HEK293 (cell line): ENCODE results near the gene HOXA3.

Source experiments
- CTCF ChIA-PET: fragments of 350-600 bp; formaldehyde crosslinking; extraction: SDS; loops from one replicate; lab custom pipeline; 2021; ENCODE audit warnings: antibody characterized with exemption; lab: Yijun Ruan, JAX
- POLR2A ChIA-PET: fragments of 300-600 bp; formaldehyde crosslinking; extraction: SDS; loops from one replicate; lab custom pipeline; 2020; ENCODE audit warnings: antibody characterized with exemption, inconsistent platforms; lab: Yijun Ruan, JAX
- H3K27ac ChIP-seq: fragments of 200-500 bp; sonication (Bioruptor generic); 2 replicates; pipeline ENCODE4 v1.5.1; 2014; ENCODE audit warnings: low read depth, low read length, control low read depth, inconsistent platforms; ENCODE audit errors: extremely low read depth
- H3K36me3 ChIP-seq, 2 experiments: fragments of 200-500 bp in 1 of 2; sonication (Bioruptor generic) in 1 of 2; 1 replicate in 1 of 2; 2 replicates in 1 of 2; pipeline ENCODE4 v1.5.1; 2014 to 2017; ENCODE audit warnings: inconsistent platforms in 2 of 2, low read length in 2 of 2; ENCODE audit not compliant: control insufficient read depth in 2 of 2, insufficient read depth in 1 of 2
- H3K4me1 ChIP-seq: fragments of 200-500 bp; sonication (Bioruptor generic); 2 replicates; pipeline ENCODE4 v1.5.1; 2014; ENCODE audit warnings: mild to moderate bottlenecking, low read length, inconsistent platforms; ENCODE audit not compliant: control insufficient read depth, insufficient read depth
- H3K4me3 ChIP-seq: 2 replicates; pipeline ENCODE4 v1.5.1; 2011; ENCODE audit warnings: low read depth, mild to moderate bottlenecking, control low read depth, low read length, moderate library complexity
- H3K9me3 ChIP-seq: fragments of 200-500 bp; sonication (Bioruptor generic); 2 replicates; pipeline ENCODE4 v1.5.1; 2014; ENCODE audit warnings: low read depth, low read length, inconsistent platforms; ENCODE audit not compliant: control insufficient read depth, insufficient read depth
- GFI1B ChIP-seq: fragments of 450-650 bp; formaldehyde crosslinking; IDR thresholded peaks from 2 replicates; pipeline ENCODE4 v1.5.1; 2016; ENCODE audit warnings: missing biosample characterization, missing genetic modification characterization
- KLF1 ChIP-seq: fragments of 450-650 bp; formaldehyde crosslinking; IDR thresholded peaks from 2 replicates; pipeline ENCODE4 v1.5.1; 2016; ENCODE audit warnings: missing biosample characterization, missing genetic modification characterization
- KLF9 ChIP-seq: fragments of 450-650 bp; formaldehyde crosslinking; IDR thresholded peaks from 2 replicates; pipeline ENCODE4 v1.5.1; 2016; ENCODE audit warnings: missing biosample characterization, missing genetic modification characterization, low read depth
- MEIS1 ChIP-seq: sonication (generic); formaldehyde crosslinking; IDR thresholded peaks from 2 replicates; pipeline ENCODE4 v1.8.1; 2022; ENCODE audit warnings: missing genetic modification reagents, mild to moderate bottlenecking, borderline replicate concordance
- RBAK ChIP-seq: fragments of 450-650 bp; formaldehyde crosslinking; IDR thresholded peaks from 2 replicates; pipeline ENCODE4 v1.5.1; 2016; ENCODE audit warnings: missing biosample characterization, missing genetic modification characterization
- YY1 ChIP-seq: fragments of 450-650 bp; formaldehyde crosslinking; IDR thresholded peaks from 2 replicates; pipeline ENCODE4 v1.5.1; 2018; ENCODE audit warnings: missing biosample characterization, missing genetic modification characterization
- ZBTB21 ChIP-seq: fragments of 450-650 bp; formaldehyde crosslinking; IDR thresholded peaks from 2 replicates; pipeline ENCODE4 v1.5.1; 2017; ENCODE audit warnings: missing biosample characterization, missing genetic modification characterization
- ZBTB8A ChIP-seq: fragments of 450-650 bp; formaldehyde crosslinking; IDR thresholded peaks from 2 replicates; pipeline ENCODE4 v1.5.1; 2016; ENCODE audit warnings: missing biosample characterization, missing genetic modification characterization
- ZNF157 ChIP-seq: fragments of 450-650 bp; formaldehyde crosslinking; IDR thresholded peaks from 2 replicates; pipeline ENCODE4 v1.5.1; 2016; ENCODE audit warnings: missing biosample characterization, missing genetic modification characterization
- ZNF202 ChIP-seq: fragments of 450-650 bp; formaldehyde crosslinking; IDR thresholded peaks from 2 replicates; pipeline ENCODE4 v1.5.1; 2016; ENCODE audit warnings: missing biosample characterization, missing genetic modification characterization, borderline replicate concordance
- ZNF214 ChIP-seq: fragments of 450-650 bp; formaldehyde crosslinking; IDR thresholded peaks from 2 replicates; pipeline ENCODE4 v1.5.1; 2017; ENCODE audit warnings: missing biosample characterization, mild to moderate bottlenecking, missing genetic modification characterization, borderline replicate concordance
- ZNF391 ChIP-seq: fragments of 450-650 bp; formaldehyde crosslinking; IDR thresholded peaks from 2 replicates; pipeline ENCODE4 v1.5.1; 2016; ENCODE audit warnings: low read depth, missing biosample characterization, missing genetic modification characterization, borderline replicate concordance
- ZNF394 ChIP-seq: fragments of 450-650 bp; formaldehyde crosslinking; IDR thresholded peaks from 2 replicates; pipeline ENCODE4 v1.5.1; 2016; ENCODE audit warnings: missing biosample characterization, missing genetic modification characterization, mild to moderate bottlenecking, moderate library complexity, borderline replicate concordance
- ZNF501 ChIP-seq: fragments of 450-650 bp; formaldehyde crosslinking; IDR thresholded peaks from 2 replicates; pipeline ENCODE4 v1.5.1; 2016; ENCODE audit warnings: missing biosample characterization, missing genetic modification characterization
- ZNF510 ChIP-seq: fragments of 450-650 bp; formaldehyde crosslinking; IDR thresholded peaks from 2 replicates; pipeline ENCODE4 v1.5.1; 2018; ENCODE audit warnings: mild to moderate bottlenecking, missing genetic modification characterization, missing biosample characterization; ENCODE audit not compliant: insufficient replicate concordance
- ZNF555 ChIP-seq: fragments of 450-650 bp; formaldehyde crosslinking; conservative IDR thresholded peaks from 2 replicates; pipeline ENCODE4 v1.5.1; 2017; ENCODE audit warnings: missing biosample characterization, mild to moderate bottlenecking, missing genetic modification characterization, inconsistent platforms
- ZNF670 ChIP-seq: fragments of 450-650 bp; formaldehyde crosslinking; IDR thresholded peaks from 2 replicates; pipeline ENCODE4 v1.5.1; 2016; ENCODE audit warnings: missing biosample characterization, missing genetic modification characterization, low read depth
- ZNF768 ChIP-seq: fragments of 450-650 bp; formaldehyde crosslinking; IDR thresholded peaks from 2 replicates; pipeline ENCODE4 v1.5.1; 2018; ENCODE audit warnings: missing biosample characterization, mild to moderate bottlenecking, missing genetic modification characterization
- ZNF777 ChIP-seq: fragments of 450-650 bp; formaldehyde crosslinking; IDR thresholded peaks from 2 replicates; pipeline ENCODE4 v1.5.1; 2017; ENCODE audit warnings: missing biosample characterization, missing genetic modification characterization, borderline replicate concordance
- ZNF785 ChIP-seq: fragments of 450-650 bp; formaldehyde crosslinking; IDR thresholded peaks from 2 replicates; pipeline ENCODE4 v1.5.1; 2016; ENCODE audit warnings: missing biosample characterization, missing genetic modification characterization
- ZNF792 ChIP-seq: fragments of 450-650 bp; formaldehyde crosslinking; IDR thresholded peaks from 2 replicates; pipeline ENCODE4 v1.5.1; 2016; ENCODE audit warnings: missing biosample characterization, missing genetic modification characterization
- ZNF837 ChIP-seq: fragments of 450-650 bp; formaldehyde crosslinking; IDR thresholded peaks from 2 replicates; pipeline ENCODE4 v1.5.1; 2016; ENCODE audit warnings: missing biosample characterization, missing genetic modification characterization
- TF ChIP-seq, protein P1 (sequence below): fragments of 450-650 bp; formaldehyde crosslinking; IDR thresholded peaks from 2 replicates; pipeline ENCODE4 v1.5.1; 2016; ENCODE audit warnings: missing biosample characterization, missing genetic modification characterization
- TF ChIP-seq, protein P2 (sequence below): fragments of 450-650 bp; formaldehyde crosslinking; IDR thresholded peaks from 2 replicates; pipeline ENCODE4 v1.5.1; 2017; ENCODE audit warnings: missing biosample characterization, missing genetic modification characterization
- TF ChIP-seq, protein P3 (sequence below): fragments of 450-650 bp; formaldehyde crosslinking; IDR thresholded peaks from 2 replicates; pipeline ENCODE4 v1.5.1; 2016; ENCODE audit warnings: missing biosample characterization, missing genetic modification characterization
- TF ChIP-seq, protein P4 (sequence below): fragments of 450-650 bp; IDR thresholded peaks from 2 replicates; pipeline ENCODE4 v1.5.1; 2018; ENCODE audit warnings: missing biosample characterization, mild to moderate bottlenecking, missing genetic modification characterization
- TF ChIP-seq, protein P5 (sequence below): fragments of 450-650 bp; formaldehyde crosslinking; IDR thresholded peaks from 2 replicates; pipeline ENCODE4 v1.5.1; 2016; ENCODE audit warnings: missing biosample characterization, missing genetic modification characterization

Gene HOXA3

DNA sequence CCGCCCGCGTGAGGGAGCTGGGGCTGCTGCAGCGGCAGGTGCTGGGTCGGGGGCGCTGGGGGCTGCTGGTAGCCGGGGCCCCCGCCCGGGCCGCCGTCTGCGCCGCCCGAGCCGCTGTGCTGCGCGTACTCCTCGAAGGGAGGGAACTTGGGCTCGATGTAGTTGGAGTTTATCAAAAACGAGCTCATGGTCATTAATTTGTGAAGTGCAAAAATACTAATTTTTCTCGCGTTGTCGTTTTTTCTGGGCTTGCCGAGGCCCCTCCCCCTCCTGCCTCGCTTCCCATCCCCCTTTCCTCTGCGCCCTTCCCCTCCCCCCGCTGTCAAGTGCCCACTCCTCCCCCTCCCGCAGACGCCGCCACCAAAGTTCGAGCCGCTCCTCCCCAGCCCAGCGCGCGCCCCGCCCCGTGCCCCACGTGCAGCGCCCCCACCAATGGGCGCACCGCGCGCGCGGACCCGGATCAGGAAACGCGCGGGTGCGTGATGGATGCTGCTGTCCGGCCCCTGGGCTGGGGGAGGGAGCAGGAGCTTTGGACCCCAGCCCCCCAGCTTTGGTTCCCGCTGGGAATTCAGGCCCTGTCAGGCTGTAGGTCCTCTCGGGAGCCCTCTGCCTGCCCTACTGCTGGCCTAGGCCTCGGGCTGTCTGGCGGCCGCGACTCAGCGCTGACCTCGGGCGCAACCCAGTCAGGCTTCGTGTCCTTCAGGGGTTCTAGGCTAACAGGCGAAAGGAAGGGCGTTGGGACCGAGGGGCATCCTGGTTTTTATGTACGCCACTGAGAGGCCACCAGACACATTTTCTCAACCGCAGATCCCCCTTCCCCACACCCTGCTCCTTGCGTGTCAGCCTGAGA, 21.6 kb downstream of the HOXA3 start, which contains the start of gene HOXA4:
Gene HOXA4 (minus strand): TSS at position 218 of the 850 bp plus-strand sequence. CDS start 24 bp downstream, at position 194.
- H3K36me3 ChIP-seq = peaks cover 5 to 12% of the 10 kb centered on the region in 2 experiments; a peak in 1 of 3 replicates
- no peaks in the 10 kb centered on the region for H3K9me3 ChIP-seq
- H3K4me3 ChIP-seq = peak within 1 kb of the TSS; percentile 52
- H3K27ac ChIP-seq = peak within 1 kb of the TSS; percentile 100
- CTCF ChIA-PET = interaction anchor here (0.7 to 2.7 kb wide), 12 partner anchors 9 to 923 kb away, joined by 3 to 12 read pairs (median 5); partner anchors contain the start of genes HOXA5 and HOXA6
- POLR2A ChIA-PET = interaction anchor here (1.1 to 2.2 kb wide), 11 partner anchors 11 to 273 kb away, joined by 3 to 29 read pairs (median 6); partner anchors contain the start of genes HOXA1, HOXA5, HOXA7 and SKAP2
- peaks cover 78% of the 10 kb centered on the region for H3K4me1 ChIP-seq
- TF ChIP-seq ZNF501 (tag by site-specific recombination) (peak; percentile 70; the same call in 1 of the 2 replicates), ZBTB21 (no peak), ZNF391 (tag by site-specific recombination) (no peak; the same call in 1 of the 2 replicates), ZNF394 (tag by site-specific recombination) (no peak), RBAK (no peak), ZNF837 (tag by site-specific recombination) (no peak), GFI1B (no peak), MEIS1 (CRISPR knock-in tag) (no peak), ZNF510 (no peak), ZNF768 (tag by site-specific recombination) (no peak), ZNF157 (tag by site-specific recombination) (no peak), ZNF792 (no peak), ZBTB8A (tag by site-specific recombination) (peak; percentile 98), ZNF555 (tag by site-specific recombination) (no peak), ZNF202 (tag by site-specific recombination) (no peak), ZNF670 (no peak), ZNF777 (tag by site-specific recombination) (no peak), KLF1 (tag by site-specific recombination) (peak; percentile 36; the same call in 1 of the 2 replicates), KLF9 (peak; percentile 68), ZNF785 (tag by site-specific recombination) (no peak), ZNF214 (tag by site-specific recombination) (no peak), YY1 (tag by site-specific recombination) (0 out of 2 replicates have a peak, but pooled peaks have one; percentile 36)
- TF ChIP-seq, protein P1, sequence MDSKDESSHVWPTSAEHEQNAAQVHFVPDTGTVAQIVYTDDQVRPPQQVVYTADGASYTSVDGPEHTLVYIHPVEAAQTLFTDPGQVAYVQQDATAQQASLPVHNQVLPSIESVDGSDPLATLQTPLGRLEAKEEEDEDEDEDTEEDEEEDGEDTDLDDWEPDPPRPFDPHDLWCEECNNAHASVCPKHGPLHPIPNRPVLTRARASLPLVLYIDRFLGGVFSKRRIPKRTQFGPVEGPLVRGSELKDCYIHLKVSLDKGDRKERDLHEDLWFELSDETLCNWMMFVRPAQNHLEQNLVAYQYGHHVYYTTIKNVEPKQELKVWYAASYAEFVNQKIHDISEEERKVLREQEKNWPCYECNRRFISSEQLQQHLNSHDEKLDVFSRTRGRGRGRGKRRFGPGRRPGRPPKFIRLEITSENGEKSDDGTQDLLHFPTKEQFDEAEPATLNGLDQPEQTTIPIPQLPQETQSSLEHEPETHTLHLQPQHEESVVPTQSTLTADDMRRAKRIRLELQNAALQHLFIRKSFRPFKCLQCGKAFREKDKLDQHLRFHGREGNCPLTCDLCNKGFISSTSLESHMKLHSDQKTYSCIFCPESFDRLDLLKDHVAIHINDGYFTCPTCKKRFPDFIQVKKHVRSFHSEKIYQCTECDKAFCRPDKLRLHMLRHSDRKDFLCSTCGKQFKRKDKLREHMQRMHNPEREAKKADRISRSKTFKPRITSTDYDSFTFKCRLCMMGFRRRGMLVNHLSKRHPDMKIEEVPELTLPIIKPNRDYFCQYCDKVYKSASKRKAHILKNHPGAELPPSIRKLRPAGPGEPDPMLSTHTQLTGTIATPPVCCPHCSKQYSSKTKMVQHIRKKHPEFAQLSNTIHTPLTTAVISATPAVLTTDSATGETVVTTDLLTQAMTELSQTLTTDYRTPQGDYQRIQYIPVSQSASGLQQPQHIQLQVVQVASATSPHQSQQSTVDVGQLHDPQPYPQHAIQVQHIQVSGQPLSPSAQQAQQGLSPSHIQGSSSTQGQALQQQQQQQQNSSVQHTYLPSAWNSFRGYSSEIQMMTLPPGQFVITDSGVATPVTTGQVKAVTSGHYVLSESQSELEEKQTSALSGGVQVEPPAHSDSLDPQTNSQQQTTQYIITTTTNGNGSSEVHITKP (tag by site-specific recombination) = peak; percentile 43
- TF ChIP-seq, protein P2, sequence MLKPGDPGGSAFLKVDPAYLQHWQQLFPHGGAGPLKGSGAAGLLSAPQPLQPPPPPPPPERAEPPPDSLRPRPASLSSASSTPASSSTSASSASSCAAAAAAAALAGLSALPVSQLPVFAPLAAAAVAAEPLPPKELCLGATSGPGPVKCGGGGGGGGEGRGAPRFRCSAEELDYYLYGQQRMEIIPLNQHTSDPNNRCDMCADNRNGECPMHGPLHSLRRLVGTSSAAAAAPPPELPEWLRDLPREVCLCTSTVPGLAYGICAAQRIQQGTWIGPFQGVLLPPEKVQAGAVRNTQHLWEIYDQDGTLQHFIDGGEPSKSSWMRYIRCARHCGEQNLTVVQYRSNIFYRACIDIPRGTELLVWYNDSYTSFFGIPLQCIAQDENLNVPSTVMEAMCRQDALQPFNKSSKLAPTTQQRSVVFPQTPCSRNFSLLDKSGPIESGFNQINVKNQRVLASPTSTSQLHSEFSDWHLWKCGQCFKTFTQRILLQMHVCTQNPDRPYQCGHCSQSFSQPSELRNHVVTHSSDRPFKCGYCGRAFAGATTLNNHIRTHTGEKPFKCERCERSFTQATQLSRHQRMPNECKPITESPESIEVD (tag by site-specific recombination) = peak; percentile 93
- TF ChIP-seq, protein P3, sequence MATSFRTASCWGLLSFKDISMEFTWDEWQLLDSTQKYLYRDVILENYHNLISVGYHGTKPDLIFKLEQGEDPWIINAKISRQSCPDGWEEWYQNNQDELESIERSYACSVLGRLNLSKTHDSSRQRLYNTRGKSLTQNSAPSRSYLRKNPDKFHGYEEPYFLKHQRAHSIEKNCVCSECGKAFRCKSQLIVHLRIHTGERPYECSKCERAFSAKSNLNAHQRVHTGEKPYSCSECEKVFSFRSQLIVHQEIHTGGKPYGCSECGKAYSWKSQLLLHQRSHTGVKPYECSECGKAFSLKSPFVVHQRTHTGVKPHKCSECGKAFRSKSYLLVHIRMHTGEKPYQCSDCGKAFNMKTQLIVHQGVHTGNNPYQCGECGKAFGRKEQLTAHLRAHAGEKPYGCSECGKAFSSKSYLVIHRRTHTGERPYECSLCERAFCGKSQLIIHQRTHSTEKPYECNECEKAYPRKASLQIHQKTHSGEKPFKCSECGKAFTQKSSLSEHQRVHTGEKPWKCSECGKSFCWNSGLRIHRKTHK (tag by site-specific recombination) = no peak
- TF ChIP-seq, protein P4, sequence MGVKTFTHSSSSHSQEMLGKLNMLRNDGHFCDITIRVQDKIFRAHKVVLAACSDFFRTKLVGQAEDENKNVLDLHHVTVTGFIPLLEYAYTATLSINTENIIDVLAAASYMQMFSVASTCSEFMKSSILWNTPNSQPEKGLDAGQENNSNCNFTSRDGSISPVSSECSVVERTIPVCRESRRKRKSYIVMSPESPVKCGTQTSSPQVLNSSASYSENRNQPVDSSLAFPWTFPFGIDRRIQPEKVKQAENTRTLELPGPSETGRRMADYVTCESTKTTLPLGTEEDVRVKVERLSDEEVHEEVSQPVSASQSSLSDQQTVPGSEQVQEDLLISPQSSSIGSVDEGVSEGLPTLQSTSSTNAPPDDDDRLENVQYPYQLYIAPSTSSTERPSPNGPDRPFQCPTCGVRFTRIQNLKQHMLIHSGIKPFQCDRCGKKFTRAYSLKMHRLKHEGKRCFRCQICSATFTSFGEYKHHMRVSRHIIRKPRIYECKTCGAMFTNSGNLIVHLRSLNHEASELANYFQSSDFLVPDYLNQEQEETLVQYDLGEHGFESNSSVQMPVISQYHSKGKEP (tag by site-specific recombination) = no peak
- TF ChIP-seq, protein P5, sequence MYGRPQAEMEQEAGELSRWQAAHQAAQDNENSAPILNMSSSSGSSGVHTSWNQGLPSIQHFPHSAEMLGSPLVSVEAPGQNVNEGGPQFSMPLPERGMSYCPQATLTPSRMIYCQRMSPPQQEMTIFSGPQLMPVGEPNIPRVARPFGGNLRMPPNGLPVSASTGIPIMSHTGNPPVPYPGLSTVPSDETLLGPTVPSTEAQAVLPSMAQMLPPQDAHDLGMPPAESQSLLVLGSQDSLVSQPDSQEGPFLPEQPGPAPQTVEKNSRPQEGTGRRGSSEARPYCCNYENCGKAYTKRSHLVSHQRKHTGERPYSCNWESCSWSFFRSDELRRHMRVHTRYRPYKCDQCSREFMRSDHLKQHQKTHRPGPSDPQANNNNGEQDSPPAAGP (tag by site-specific recombination) = no peak
